H1 (cell line): ENCODE results near the gene KCNQ1. TPM values are rescaled to one million over a fixed set of nuclear protein-coding genes. Genes with fewer than 3 reads are reported as not detected.

Experiments used
- CTCF ChIA-PET: fragments of 300-600 bp; sonication (Branson Sonifier 250); formaldehyde crosslinking; loops from one replicate; lab custom pipeline; 2021; ENCODE audit not compliant: partially characterized antibody; lab: Charles Lee
- POLR2A ChIA-PET: fragments of 300-600 bp; sonication (Branson Sonifier 250); formaldehyde crosslinking; loops from one replicate; lab custom pipeline; 2021; ENCODE audit warnings: inconsistent platforms; ENCODE audit not compliant: partially characterized antibody; lab: Charles Lee
- DNase-seq, 2 experiments: peaks; one replicate each; pipeline versions ENCODE4 v3.0.0 to v3.0.0-alpha.2; 2010 to 2022; ENCODE audit warnings: low spot score in 2 of 2, low read depth in 1 of 2, mixed read lengths in 1 of 2
- FAIRE-seq: peaks from 2 replicates; lab custom pipeline; 2011; peaks lifted over from hg19 to GRCh38; lab: Jason Lieb, UNC
- H2AFZ ChIP-seq: 2 replicates; pipeline ENCODE4 v1.8.1; 2012; ENCODE audit warnings: low read length, inconsistent platforms
- H2AK5ac ChIP-seq: 2 replicates; pipeline ENCODE4 v1.6.1; 2013; ENCODE audit warnings: low read depth, low read length
- H2BK120ac ChIP-seq: replicated peaks from 2 replicates; pipeline ENCODE3; 2013; ENCODE audit warnings: low read depth, low read length, inconsistent platforms
- H2BK12ac ChIP-seq: 2 replicates; pipeline ENCODE4 v1.6.1; 2013; ENCODE audit warnings: low read depth, low read length
- H2BK15ac ChIP-seq: 2 replicates; pipeline ENCODE4 v1.6.1; 2013; ENCODE audit warnings: low read length
- H2BK20ac ChIP-seq: 2 replicates; pipeline ENCODE4 v1.6.1; 2013; ENCODE audit warnings: low read length
- H2BK5ac ChIP-seq: 2 replicates; pipeline ENCODE4 v1.6.1; 2013; ENCODE audit warnings: low read depth, low read length
- H3K14ac ChIP-seq: 2 replicates; pipeline ENCODE4 v1.6.1; 2013; ENCODE audit warnings: inconsistent platforms; ENCODE audit not compliant: insufficient read length
- H3K18ac ChIP-seq: 2 replicates; pipeline ENCODE4 v1.6.1; 2013; ENCODE audit warnings: low read length; ENCODE audit errors: extremely low read depth
- H3K23ac ChIP-seq: 2 replicates; pipeline ENCODE4 v1.6.1; 2013; ENCODE audit warnings: inconsistent platforms; ENCODE audit not compliant: insufficient read length
- H3K23me2 ChIP-seq: 2 replicates; pipeline ENCODE4 v1.6.1; 2013; ENCODE audit warnings: low read depth, low read length
- H3K27ac ChIP-seq: 2 replicates; pipeline ENCODE4 v1.6.1; 2011; ENCODE audit warnings: low read depth, low read length, inconsistent platforms
- H3K27me3 ChIP-seq, 4 experiments: replicated peaks in 1 of 4; 1 replicate in 1 of 4; 2 replicates in 3 of 4; pipeline versions ENCODE4 v1.6.1 to v1.8.1; 2011 to 2013; ENCODE audit warnings: low read length in 3 of 4, mild to moderate bottlenecking in 3 of 4, inconsistent platforms in 2 of 4, mixed read lengths in 2 of 4, moderate library complexity in 1 of 4; ENCODE audit not compliant: control insufficient read depth in 3 of 4, insufficient read depth in 3 of 4; ENCODE audit errors: extremely low read depth in 1 of 4
- H3K36me3 ChIP-seq, 4 experiments: 2 replicates each; pipeline versions ENCODE4 v1.6.1 to v1.8.1; 2011 to 2013; ENCODE audit warnings: mild to moderate bottlenecking in 4 of 4, low read length in 3 of 4, moderate library complexity in 2 of 4, control low read depth in 1 of 4, inconsistent platforms in 1 of 4; ENCODE audit not compliant: insufficient read depth in 4 of 4, control insufficient read depth in 2 of 4
- H3K4ac ChIP-seq: replicated peaks from 2 replicates; pipeline ENCODE3; 2013; ENCODE audit warnings: low read length, low read depth, mixed read lengths, inconsistent platforms; ENCODE audit not compliant: insufficient read length
- H3K4me1 ChIP-seq, 4 experiments: replicated peaks in 1 of 4; 1 replicate in 1 of 4; 2 replicates in 3 of 4; pipeline versions ENCODE4 v1.6.1 to v1.8.1; 2011 to 2013; ENCODE audit warnings: low read length in 3 of 4, inconsistent platforms in 2 of 4, mixed read lengths in 1 of 4; ENCODE audit not compliant: insufficient read depth in 4 of 4, control insufficient read depth in 3 of 4
- H3K4me2 ChIP-seq, 2 experiments: 2 replicates each; pipeline versions ENCODE4 v1.6.1 to v1.8.1; 2011 to 2013; ENCODE audit warnings: low read depth in 2 of 2, low read length in 2 of 2, control low read depth in 1 of 2, inconsistent platforms in 1 of 2, mild to moderate bottlenecking in 1 of 2; ENCODE audit not compliant: insufficient read depth in 1 of 2
- H3K4me3 ChIP-seq, 4 experiments: fragments of 200-600, 300-600 bp in 1 of 4; sonication (generic), shearing (Covaris generic), sonication (Bioruptor Twin) in 1 of 4; 2 replicates each; pipeline versions ENCODE4 v1.5.1 to v1.8.1; 2011 to 2016; ENCODE audit warnings: low read length in 4 of 4, low read depth in 3 of 4, control low read depth in 2 of 4, inconsistent platforms in 2 of 4, mild to moderate bottlenecking in 2 of 4, mixed read lengths in 1 of 4, moderate library complexity in 1 of 4; ENCODE audit not compliant: insufficient read depth in 2 of 4; ENCODE audit errors: extremely low read depth in 1 of 4
- H3K56ac ChIP-seq: replicated peaks from 2 replicates; pipeline ENCODE3; 2013; ENCODE audit warnings: low read depth, mild to moderate bottlenecking, mixed read lengths, low read length, inconsistent platforms; ENCODE audit not compliant: insufficient read length
- H3K79me1 ChIP-seq: 2 replicates; pipeline ENCODE4 v1.6.1; 2013; ENCODE audit warnings: low read depth, low read length, control low read depth
- H3K79me2 ChIP-seq, 2 experiments: 2 replicates each; pipeline versions ENCODE4 v1.6.1 to v1.8.1; 2012 to 2013; ENCODE audit warnings: low read length in 2 of 2, mild to moderate bottlenecking in 2 of 2, inconsistent platforms in 1 of 2; ENCODE audit not compliant: insufficient read depth in 2 of 2, control insufficient read depth in 1 of 2
- H3K9ac ChIP-seq, 4 experiments: replicated peaks in 1 of 4; 1 replicate in 1 of 4; 2 replicates in 3 of 4; pipeline versions ENCODE4 v1.6.1 to v1.8.1; 2011 to 2013; ENCODE audit warnings: low read depth in 3 of 4, low read length in 3 of 4, control low read depth in 2 of 4, mild to moderate bottlenecking in 2 of 4, moderate library complexity in 2 of 4, inconsistent platforms in 1 of 4; ENCODE audit errors: extremely low read depth in 1 of 4
- H3K9me3 ChIP-seq, 2 experiments: 2 replicates each; pipeline versions ENCODE4 v1.6.1 to v1.8.1; 2012 to 2013; ENCODE audit warnings: mild to moderate bottlenecking in 2 of 2, moderate library complexity in 2 of 2, control low read depth in 1 of 2, inconsistent platforms in 1 of 2, low read depth in 1 of 2, low read length in 1 of 2, mixed read lengths in 1 of 2; ENCODE audit not compliant: insufficient read depth in 2 of 2
- H4K20me1 ChIP-seq, 2 experiments: replicated peaks in 1 of 2; 2 replicates each; pipeline versions ENCODE3 to v1.8.1; 2011 to 2013; ENCODE audit warnings: inconsistent platforms in 2 of 2, low read length in 2 of 2, mild to moderate bottlenecking in 1 of 2; ENCODE audit not compliant: insufficient read depth in 2 of 2, control insufficient read depth in 1 of 2
- H4K5ac ChIP-seq: 2 replicates; pipeline ENCODE4 v1.6.1; 2013; ENCODE audit warnings: low read length, low read depth, mixed read lengths, inconsistent platforms; ENCODE audit not compliant: insufficient read length
- H4K8ac ChIP-seq: 2 replicates; pipeline ENCODE4 v1.8.0; 2013; ENCODE audit warnings: mild to moderate bottlenecking, moderate library complexity, low read length, inconsistent platforms; ENCODE audit not compliant: insufficient read depth; ENCODE audit errors: extremely low read depth
- H4K91ac ChIP-seq: replicated peaks from 2 replicates; pipeline ENCODE3; 2013; ENCODE audit warnings: low read length, mixed read lengths, inconsistent platforms; ENCODE audit not compliant: insufficient read length
- BRCA1 ChIP-seq: IDR thresholded peaks from 2 replicates; pipeline ENCODE4 v1.6.1; 2012; ENCODE audit warnings: low read depth, low read length, improper control_type of control experiment
- EZH2 ChIP-seq: fragments of 200-600 bp; sonication (generic); IDR thresholded peaks from 2 replicates; pipeline ENCODE4 v1.7.1; 2012; ENCODE audit warnings: low read depth, mild to moderate bottlenecking, moderate library complexity, low read length, inconsistent platforms; ENCODE audit not compliant: severe bottlenecking
- GTF2F1 ChIP-seq: IDR thresholded peaks from 2 replicates; pipeline ENCODE4 v1.6.1; 2012; ENCODE audit warnings: low read depth, low read length, improper control_type of control experiment, borderline replicate concordance
- JUND ChIP-seq: IDR thresholded peaks from 2 replicates; pipeline ENCODE4 v1.6.1; 2011; ENCODE audit warnings: mild to moderate bottlenecking, improper control_type of control experiment, low read length
- POU5F1 ChIP-seq: IDR thresholded peaks from 2 replicates; pipeline ENCODE4 v1.6.1; 2011; ENCODE audit warnings: low read depth, mild to moderate bottlenecking, low read length, moderate library complexity
- RAD21 ChIP-seq, 2 experiments: IDR thresholded peaks in 1 of 2; conservative IDR thresholded peaks in 1 of 2; 2 replicates each; pipeline ENCODE4 v1.6.1; 2011; ENCODE audit warnings: low read depth in 2 of 2, low read length in 2 of 2, improper control_type of control experiment in 1 of 2, inconsistent platforms in 1 of 2, mild to moderate bottlenecking in 1 of 2, moderate library complexity in 1 of 2
- RXRA ChIP-seq: IDR thresholded peaks from 2 replicates; pipeline ENCODE4 v1.6.1; 2011; ENCODE audit warnings: low read depth, mild to moderate bottlenecking, low read length, moderate library complexity; ENCODE audit not compliant: insufficient read depth
- SAP30 ChIP-seq: fragments of 300-600 bp; sonication (generic); IDR thresholded peaks from 2 replicates; pipeline ENCODE4 v1.7.1; 2012; ENCODE audit warnings: low read length, moderate library complexity, mild to moderate bottlenecking, inconsistent platforms; ENCODE audit not compliant: insufficient read depth, insufficient replicate concordance
- SIRT6 ChIP-seq: IDR thresholded peaks from one replicate; pipeline ENCODE4 v1.7.1; 2012; ENCODE audit warnings: low read length, inconsistent platforms
- SIX5 ChIP-seq: IDR thresholded peaks from 2 replicates; pipeline ENCODE4 v1.6.1; 2011; ENCODE audit warnings: mild to moderate bottlenecking, low read depth, low read length
- WGBS, 2 experiments: shearing (Covaris generic) in 1 of 2; methylation state at CpG; one replicate each; pipeline versions ENCODE4 v1.1.6 to v1.1.7; 2013 to 2015; ENCODE audit warnings: low lambda C conversion rate in 2 of 2, mixed read lengths in 2 of 2, inconsistent platforms in 1 of 2, low coverage in 1 of 2, missing lambda C conversion rate in 1 of 2; ENCODE audit not compliant: insufficient replicate concordance in 2 of 2, insufficient coverage in 1 of 2, insufficient read length in 1 of 2; ENCODE audit errors: extremely low coverage in 1 of 2, missing lambda C conversion rate in 1 of 2; 5-methylcytosine and 5-hydroxymethylcytosine counted together
- polyA plus RNA-seq, 7 experiments: library from polyadenylated mRNA; depleted of rRNA in 3 of 7; stranded (reverse) in 5 of 7; unstranded in 2 of 7; fragments of >200 nt in 5 of 7; fragments of 200-250 nt in 2 of 7; gene quantifications; 1 replicate in 5 of 7; 2 replicates in 1 of 7; 4 replicates in 1 of 7; pipeline versions ENCODE4 v1.2.1 to v1.2.3, GENCODE V29; 2011 to 2013; ENCODE audit warnings: missing spikeins in 2 of 7, mixed read lengths in 2 of 7
- total RNA-seq: library from RNA; stranded (reverse); fragmentation: NEBNext Ultra II Directional; extraction: Animal tissue kit (Norgen Biotek cat#: 25700); gene quantifications from 2 replicates; pipeline ENCODE4 v1.2.1, GENCODE V29; 2021

KCNQ1 gene
- total and polyA plus RNA-seq, 2 of the 8 experiments (the other 6 are each of a cell fraction or from before 2014, with no cell fraction given): 1.9 to 2.0 TPM

GRCh38 chr11:2763984-2764383 is 319.2 kb downstream of the KCNQ1 start:
- Histone ChIP-seq H3K56ac (no peak overlapping the region), H3K4ac (no peak overlapping the region), H3K36me3 (no peaks in the 10 kb centered on the region), H2AFZ (no peak overlapping the region), H3K4me2 (no peak overlapping the region), H3K9me3 (no peaks in the 10 kb centered on the region), H2AK5ac (no peak overlapping the region), H3K79me1 (no peaks in the 10 kb centered on the region), H3K4me3 (no peak overlapping the region), H3K27ac (no peak overlapping the region), H3K9ac (no peak overlapping the region; a peak in 1 of 7 replicates), H4K8ac (no peak overlapping the region), H4K91ac (no peak overlapping the region), H2BK12ac (no peak overlapping the region), H4K20me1 (no peaks in the 10 kb centered on the region), H3K27me3 (peaks cover 5 to 40% (median 25%) of the 10 kb centered on the region in 4 experiments), H4K5ac (no peak overlapping the region), H2BK15ac (no peak overlapping the region), H3K14ac (no peak overlapping the region), H2BK20ac (no peak overlapping the region), H3K23ac (no peak overlapping the region), H3K18ac (no peak overlapping the region), H3K79me2 (no peaks in the 10 kb centered on the region), H2BK5ac (no peak overlapping the region), H3K23me2 (no peaks in the 10 kb centered on the region), H3K4me1 (no peaks in the 10 kb centered on the region), H2BK120ac (no peak overlapping the region)
- FAIRE-seq (no peak), DNase-seq (no peak)
- ChIA-PET POLR2A (interaction anchor here (0.7 kb wide), 1 partner anchor 82 kb away, joined by 3 read pairs; no protein-coding TSS in a partner anchor), CTCF (no interaction called here)
- WGBS, 2 experiments: 90% methylated on average over 4 of the region's 4 CpGs; no CpG with 5 or more reads in 1 of the 2 experiments
- TF ChIP-seq SIX5 (no peak), BRCA1 (no peak), RXRA (no peak), SIRT6 (no peak), SAP30 (no peak), GTF2F1 (no peak), RAD21 (IDR thresholded peaks at IDR 0.05 in 1 of 2, conservative IDR thresholded peaks at IDR 0.05 in 1 of 2; ENCODE audit: low read depth in 2 of 2, low read length in 2 of 2) (no peak), EZH2 (no peak), JUND (no peak), POU5F1 (no peak)
